Hematopoietic multipotent progenitor cell treated with erythropoietin and hydrocortisone succinate and interleukin-3 and kit ligand, for 15 days (in vitro differentiated cells): ENCODE measurements around the gene ZKSCAN1.
A peak's percentile ranks its signal among the peaks of the same experiment; 100 is the strongest.

Source experiments
- DNase-seq: peaks from one replicate; pipeline ENCODE4 v3.0.0-alpha.2; 2015; ENCODE audit warnings: low spot score

Gene ZKSCAN1

GRCh38 chr7:100080907-100081534, 65.6 kb downstream of the ZKSCAN1 start:
- DNase-seq, result no peak

GRCh38 chr7:100081535-100082102, 66.2 kb downstream of the ZKSCAN1 start, which contains the start of gene ZNF3:
Gene ZNF3 (minus strand): TSS chr7:100081723. CDS start chr7:100077357, 4,366 bp downstream.
- peak; percentile 99 for DNase-seq

DNA sequence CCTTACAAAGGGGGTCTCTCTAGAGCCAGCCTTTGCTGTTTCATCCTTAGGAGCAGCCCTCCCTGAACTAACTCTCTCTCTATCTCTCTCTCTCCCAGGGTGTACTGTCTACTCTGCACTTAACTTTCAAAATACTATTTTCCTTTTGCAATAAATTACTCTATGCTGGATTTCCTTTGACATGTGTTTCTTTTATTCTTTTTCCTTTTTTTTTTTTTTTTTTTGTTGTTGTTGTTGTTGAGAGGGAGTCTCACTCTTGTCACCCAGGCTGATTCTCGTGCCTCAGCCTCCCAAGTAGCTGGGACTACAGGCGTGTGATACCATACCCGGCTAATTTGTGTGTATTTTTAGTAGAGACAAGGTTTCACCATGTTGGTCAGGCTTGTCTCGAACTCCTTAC, 67.6 kb downstream of the ZKSCAN1 start:
- DNase-seq, result no peak

DNA sequence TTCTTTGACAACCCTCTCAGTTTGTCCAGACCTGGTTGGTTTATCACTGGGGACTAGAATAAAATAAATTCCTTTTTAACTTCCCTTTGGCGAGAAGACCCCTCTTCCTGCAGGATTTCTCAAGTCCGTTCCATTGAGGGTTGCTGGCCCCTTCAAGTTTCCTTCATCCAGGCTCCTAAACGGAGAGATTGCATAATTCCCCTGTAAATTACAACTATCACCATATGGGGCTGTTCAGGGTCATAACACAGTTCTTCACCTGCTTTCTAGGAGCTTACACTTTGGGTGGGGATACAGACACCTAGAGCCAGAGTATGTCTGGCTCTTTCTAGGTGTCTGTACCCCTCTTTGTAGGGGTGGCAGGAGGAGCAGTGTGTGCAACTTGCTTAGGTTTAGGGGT, 70.1 kb downstream of the ZKSCAN1 start:
- no peak for DNase-seq

GRCh38 chr7:100087055-100087750, 71.8 kb downstream of the ZKSCAN1 start:
- no peak for DNase-seq

DNA sequence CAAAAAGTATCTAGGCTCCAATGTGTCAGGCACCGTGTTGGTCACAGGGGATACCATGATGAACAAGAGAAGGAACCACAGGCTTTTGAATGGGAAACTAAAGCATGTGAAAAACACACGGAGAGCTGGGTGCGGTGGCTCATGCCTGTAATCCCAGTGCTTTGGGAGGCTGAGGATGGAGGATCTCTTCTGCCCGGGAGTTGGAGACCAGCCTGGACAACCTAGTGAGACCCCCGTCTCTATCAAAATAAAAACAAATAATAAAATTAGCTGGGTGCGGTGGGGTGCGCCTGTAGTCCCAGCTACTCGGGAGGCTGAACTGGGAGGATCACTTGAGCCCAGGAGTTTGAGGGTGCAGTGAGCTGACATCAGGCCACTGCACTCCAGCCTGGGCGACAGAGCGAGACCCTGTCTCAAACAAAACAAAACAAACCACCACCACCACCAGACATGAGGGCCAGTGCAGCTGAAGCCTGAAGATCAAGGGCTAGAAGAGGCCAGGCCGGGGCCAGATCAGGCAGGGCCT, 72.8 kb downstream of the ZKSCAN1 start:
- DNase-seq, result no peak

GRCh38 chr7:100088621-100089457, 73.4 kb downstream of the ZKSCAN1 start, which contains the start of gene COPS6:
Gene COPS6 (plus strand): TSS chr7:100088969. CDS start chr7:100088991, 22 bp downstream.
- peak; percentile 82 for DNase-seq

DNA sequence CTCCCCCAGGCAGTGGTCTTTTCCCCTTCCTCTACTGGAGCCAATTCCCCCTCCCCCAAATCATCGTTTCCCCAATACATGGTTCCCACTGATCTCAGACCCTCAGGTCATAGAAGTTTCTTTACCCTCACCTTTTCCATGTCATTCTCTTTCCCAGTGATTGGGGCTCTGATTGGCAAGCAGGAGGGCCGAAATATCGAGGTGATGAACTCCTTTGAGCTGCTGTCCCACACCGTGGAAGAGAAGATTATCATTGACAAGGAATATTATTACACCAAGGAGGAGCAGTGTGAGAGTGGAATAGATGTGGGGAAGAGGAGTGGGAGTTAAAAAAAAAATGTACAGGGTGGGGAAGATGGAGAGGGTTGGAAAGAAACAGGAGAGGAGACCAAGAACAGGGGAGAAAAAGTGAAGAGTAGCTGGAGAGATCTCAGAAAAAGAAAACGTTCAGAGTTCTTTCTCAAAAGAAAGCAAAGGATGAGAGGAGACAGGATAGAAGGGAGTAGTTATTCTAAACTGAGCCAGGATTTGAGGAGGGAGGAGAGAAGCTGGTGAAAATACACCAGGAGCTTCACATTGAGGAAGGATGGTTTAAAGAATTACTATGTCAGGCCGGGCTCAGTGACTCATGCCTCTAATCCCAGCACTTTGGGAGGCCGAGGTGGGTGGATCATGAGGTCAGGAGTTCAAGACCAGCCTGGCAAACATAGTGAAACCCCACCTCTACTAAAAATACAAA, 74.2 kb downstream of the ZKSCAN1 start:
- no peak for DNase-seq

GRCh38 chr7:100090527-100091410, 75.4 kb downstream of the ZKSCAN1 start:
- DNase-seq, result no peak
